Panc1 (cell line): ENCODE data around the gene CDK11B.
"Not testable (repeated sequence)": the region's sequence is repeated elsewhere in the genome, so short reads cannot be mapped to it uniquely, and the experiment has no call there.

Experiments
- POLR2AphosphoS5 ChIP-seq: IDR thresholded peaks from 2 replicates; pipeline ENCODE4 v1.6.1; 2012; ENCODE audit warnings: mild to moderate bottlenecking, low read depth, low read length, moderate library complexity
- TF ChIP-seq, protein P1 (sequence below): fragments of 450-650 bp; IDR thresholded peaks from 2 replicates; pipeline ENCODE4 v1.5.1; 2017; ENCODE audit warnings: mild to moderate bottlenecking

DNA sequence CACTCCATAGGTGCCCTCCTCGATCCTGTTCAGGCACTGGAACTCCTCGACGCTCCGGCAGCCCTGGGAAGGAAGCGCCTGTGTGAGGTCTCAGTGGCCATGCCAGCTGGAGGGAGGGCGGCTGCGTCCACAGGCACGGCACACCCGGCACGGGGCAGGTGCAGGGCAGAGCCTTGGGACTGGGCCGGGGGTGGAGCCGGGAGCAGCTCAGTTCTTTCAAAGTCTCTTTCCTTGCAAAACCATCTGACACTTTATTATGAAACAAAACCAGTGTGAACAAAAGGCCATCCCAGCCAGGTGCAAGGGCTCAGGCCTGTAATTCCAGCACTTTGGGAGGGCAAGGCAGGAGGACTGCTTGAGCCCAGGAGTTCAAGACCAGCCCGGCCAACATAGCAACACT lies 20.3 kb downstream of the CDK11B start:
- not testable (repeated sequence) for TF ChIP-seq POLR2AphosphoS5
- TF ChIP-seq, protein P1, sequence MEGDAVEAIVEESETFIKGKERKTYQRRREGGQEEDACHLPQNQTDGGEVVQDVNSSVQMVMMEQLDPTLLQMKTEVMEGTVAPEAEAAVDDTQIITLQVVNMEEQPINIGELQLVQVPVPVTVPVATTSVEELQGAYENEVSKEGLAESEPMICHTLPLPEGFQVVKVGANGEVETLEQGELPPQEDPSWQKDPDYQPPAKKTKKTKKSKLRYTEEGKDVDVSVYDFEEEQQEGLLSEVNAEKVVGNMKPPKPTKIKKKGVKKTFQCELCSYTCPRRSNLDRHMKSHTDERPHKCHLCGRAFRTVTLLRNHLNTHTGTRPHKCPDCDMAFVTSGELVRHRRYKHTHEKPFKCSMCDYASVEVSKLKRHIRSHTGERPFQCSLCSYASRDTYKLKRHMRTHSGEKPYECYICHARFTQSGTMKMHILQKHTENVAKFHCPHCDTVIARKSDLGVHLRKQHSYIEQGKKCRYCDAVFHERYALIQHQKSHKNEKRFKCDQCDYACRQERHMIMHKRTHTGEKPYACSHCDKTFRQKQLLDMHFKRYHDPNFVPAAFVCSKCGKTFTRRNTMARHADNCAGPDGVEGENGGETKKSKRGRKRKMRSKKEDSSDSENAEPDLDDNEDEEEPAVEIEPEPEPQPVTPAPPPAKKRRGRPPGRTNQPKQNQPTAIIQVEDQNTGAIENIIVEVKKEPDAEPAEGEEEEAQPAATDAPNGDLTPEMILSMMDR = not testable (repeated sequence)
